ENCODE data around the gene NDUFB10. TPM values are rescaled to one million over a fixed set of nuclear protein-coding genes. Genes with fewer than 3 reads are reported as not detected.
"Not testable (repeated sequence)": the region's sequence is repeated elsewhere in the genome, so short reads cannot be mapped to it uniquely, and the experiment has no call there.

NDUFB10 gene
- total RNA-seq, 1 experiment from 2014 or later = 527 TPM

DNA sequence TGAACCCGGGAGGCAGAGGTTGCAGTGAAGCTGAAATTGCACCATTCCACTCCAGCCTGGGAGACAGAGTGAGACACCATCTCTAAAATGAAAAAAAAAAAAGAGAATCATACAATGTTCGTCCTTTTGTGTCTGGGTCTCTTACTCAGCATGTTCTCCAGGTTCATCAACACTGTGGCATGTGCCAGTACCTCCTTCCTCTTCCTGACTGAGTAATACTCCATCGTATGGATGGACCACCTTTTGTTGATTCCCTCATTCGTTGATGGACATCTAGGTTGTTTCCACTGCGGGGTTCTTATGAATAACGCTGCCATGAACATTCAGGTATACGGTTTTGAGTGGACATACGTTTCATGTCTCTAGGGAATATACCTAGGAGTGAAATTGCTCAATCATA, 37.0 kb upstream of the NDUFB10 start:
- no peak for DNase-seq (ENCODE audit: low read depth)
- in situ Hi-C loops (cut with HindIII; ENCODE audit: low pct_unique_long_range_greater_than_20kb, low sequenced_read_pairs) = no loop called here

DNA sequence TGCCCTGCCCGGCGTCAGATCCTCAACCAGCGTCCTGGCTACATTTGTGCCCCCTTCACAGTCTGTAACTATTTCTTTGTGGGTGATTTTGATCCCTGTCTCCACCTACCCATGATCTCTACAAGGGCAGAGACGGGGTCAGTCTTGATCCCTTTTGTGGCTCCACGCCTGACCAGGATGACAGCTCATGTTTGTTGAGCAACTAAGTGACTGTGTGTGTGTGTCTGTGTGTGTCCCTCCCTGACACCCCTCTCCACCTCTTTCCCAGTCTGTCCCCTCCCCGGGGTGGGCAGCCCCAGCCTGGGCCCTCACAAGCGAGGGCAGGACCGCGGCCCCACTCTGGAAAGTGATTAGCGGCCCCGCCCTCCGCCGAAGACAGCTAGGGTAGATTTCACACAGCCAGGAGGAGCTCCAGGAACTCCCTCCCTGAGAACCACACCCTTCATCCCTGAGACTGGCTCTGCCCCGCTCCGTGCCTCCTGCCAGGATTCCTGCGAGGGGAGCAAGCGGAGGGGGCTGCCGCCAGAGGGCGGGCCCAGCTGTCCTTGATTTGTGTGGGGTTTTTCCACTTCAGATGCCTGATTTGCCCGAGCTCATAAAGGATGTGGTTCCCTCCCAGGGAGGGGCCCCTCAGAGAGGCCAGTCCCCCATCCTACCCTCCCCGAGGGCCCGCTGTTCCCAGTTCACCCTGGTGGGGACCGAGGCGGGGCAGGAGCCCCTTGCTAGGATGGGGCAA, 35.9 kb upstream of the NDUFB10 start:
- in situ Hi-C loops (cut with HindIII; ENCODE audit: low pct_unique_long_range_greater_than_20kb, low sequenced_read_pairs) = no loop called here
- DNase-seq (ENCODE audit: low read depth) = peak; percentile 93

DNA sequence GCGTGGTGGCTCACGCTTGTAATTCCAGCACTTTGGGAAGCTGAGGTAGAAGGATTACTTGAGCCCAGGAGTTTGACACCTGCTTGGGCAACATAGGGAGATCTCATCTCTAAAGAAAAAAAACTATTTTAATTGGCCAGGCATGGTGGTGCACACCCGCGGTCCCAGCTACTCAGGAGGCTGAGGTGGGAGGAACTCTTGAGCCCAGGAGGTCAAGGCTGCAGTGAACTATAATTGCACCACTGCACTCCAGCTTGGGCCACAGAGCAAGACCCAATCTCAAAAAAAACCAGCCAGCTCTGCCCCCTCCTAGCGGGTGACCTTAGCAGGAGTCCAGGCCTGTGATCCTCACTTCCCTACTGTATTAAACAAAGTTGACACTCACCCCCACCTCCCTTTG, 35.2 kb upstream of the NDUFB10 start:
- no peak for DNase-seq (ENCODE audit: low read depth)
- in situ Hi-C loops (cut with HindIII; ENCODE audit: low pct_unique_long_range_greater_than_20kb, low sequenced_read_pairs) = no loop called here

DNA sequence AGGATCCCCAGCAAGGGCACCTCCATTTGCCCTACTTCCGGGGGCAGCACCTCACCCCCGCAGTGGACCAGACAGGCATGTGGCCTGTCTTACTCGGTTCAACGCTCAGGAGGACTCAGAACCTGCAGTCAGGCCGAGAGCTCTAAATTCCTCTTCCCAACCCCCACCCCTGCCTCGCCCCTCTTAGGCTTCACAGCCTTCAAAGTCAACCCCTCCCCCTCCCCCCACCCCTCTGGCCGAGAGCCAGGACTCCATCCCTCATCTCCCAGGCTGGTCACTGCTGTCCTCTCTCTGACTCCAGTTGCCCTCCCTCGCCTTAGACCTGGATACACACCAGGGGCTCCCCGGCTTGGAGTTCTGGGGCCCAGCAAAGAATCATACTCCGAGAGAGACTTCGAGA, 33.1 kb upstream of the NDUFB10 start:
- in situ Hi-C loops (cut with HindIII; ENCODE audit: low pct_unique_long_range_greater_than_20kb, low sequenced_read_pairs) = no loop called here

DNA sequence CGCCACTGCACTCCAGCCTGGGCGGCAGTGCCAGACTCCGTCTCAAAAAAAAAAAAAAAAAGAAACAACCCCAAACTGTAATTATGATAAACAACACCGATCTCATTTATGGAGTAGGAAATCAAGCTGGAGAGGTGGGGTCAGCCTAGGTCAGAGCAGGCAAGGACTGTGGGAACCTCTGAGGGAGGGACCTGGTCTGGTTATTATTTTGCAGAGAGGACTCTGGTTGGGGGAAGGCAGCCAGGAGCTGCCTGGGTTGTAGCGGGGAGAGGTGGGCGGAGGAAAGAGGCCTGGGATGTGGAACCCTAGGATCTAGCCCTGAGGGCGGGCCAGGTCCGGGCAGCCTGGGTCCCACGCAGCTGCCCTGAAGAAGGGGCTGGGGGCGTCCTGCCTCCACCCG, 30.2 kb upstream of the NDUFB10 start:
- in situ Hi-C loops (cut with HindIII; ENCODE audit: low pct_unique_long_range_greater_than_20kb, low sequenced_read_pairs) = no loop called here

More for the DNA sequence above, 33.1 kb upstream of the NDUFB10 start:
- DNase-seq (ENCODE audit: low read depth) = peak; percentile 68

DNA sequence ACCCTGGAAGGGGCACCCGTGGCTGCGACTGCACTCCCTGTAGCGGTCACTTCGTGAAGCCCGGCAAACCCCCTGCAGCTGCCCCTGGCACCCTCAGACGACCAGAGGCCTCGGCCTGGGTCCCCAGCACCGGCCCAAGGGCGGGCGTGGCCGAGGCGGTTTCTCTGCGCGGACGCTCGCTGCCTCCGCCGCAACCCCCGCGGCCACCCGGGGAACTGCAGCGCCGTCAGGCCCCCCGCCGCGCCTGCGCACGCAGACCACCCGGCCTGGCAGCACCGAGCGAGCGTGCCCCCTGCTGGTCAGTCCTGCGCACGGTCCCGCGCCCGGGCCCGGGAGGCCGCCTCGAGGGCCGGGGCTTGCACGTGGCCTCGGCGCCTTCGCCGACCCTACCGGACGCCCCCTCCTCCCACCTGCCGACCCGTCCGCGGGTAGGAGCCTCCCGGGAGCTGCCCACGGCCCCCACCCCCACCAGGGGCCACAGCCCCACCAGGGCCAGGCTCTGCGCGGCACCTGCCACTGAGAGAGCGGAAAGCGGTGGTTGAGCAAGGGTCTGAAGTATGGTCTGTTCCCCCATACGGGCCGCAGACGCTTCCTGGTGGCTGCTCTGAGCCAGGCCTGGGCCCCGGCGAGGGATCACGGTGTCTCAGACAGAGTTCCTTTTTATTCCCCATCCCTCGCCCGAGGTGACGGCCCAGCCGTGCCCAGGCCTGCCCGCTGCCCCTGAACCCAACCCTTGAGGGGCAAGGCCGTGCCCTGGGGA, 29.6 kb upstream of the NDUFB10 start:
- peak; percentile 83 for DNase-seq (ENCODE audit: low read depth)
- in situ Hi-C loops (cut with HindIII; ENCODE audit: low pct_unique_long_range_greater_than_20kb, low sequenced_read_pairs) = no loop called here

More for the DNA sequence above, 30.2 kb upstream of the NDUFB10 start:
- peak; percentile 74 for DNase-seq (ENCODE audit: low read depth)

DNA sequence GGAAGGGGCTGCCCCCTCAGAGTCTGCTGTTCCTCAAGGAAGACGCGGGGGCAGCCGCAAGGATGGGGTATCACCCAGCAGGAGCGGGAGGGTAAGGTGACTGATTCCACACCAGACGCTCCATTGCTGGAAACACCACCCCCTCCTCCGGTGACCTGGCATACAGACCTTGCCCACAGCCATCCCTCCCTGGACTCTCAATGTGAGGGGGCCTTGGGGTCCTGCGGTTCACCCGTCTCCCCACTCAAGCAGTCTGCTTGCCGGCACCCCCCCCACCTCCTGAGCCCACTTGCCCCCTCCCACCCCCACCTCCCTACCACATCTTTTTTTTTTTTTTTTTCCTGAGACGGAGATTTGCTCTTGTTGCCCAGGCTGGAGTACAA, 29.0 kb upstream of the NDUFB10 start:
- DNase-seq (ENCODE audit: low read depth) = no peak
- in situ Hi-C loops (cut with HindIII; ENCODE audit: low pct_unique_long_range_greater_than_20kb, low sequenced_read_pairs) = no loop called here

DNA sequence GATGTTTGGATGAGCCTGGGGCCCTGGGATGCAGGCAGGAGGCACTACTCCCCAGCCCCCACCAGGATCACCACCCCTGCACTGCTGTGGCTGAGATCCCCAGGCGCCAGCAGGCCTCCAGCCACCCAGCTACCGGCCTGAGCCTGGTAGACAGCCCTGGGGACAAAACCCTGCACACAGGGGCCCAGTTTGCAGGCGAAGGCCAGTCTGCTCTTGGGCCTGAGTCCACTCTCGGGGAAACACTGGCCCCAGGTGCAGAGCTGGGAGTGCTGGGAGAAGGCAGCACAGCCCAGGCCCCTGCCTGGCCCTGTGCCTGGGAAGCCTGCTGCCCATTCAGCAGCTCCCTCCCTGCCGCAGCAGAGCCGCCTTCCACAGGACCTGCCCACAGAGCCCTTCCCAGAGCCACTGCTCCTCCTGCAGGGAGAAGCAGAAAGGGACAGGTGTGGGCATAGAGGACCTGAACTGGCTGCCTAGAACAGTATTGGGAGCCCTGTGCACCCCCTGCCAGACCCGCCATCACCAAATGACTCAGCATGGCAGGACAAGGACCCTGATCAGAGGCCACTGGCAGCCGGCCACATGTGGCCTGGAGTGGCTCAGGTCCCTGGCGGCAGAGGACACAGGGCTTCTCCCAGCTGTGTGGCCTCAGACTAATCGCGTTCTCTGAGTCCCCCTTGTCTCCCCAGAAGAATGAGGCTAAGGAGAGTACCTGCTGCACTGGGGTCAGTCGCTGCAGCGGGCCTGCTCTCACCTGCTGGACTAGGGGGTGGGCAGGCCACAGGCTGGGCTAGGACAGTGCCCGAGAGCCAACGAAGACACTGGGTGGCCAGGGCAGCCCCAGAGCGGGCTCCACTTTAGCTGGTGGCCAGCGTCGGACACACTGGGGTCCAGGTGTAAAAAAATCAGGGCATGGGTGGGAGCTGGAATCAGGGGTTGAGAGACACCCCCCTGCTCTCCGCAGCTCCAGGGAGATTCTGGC, 27.0 kb upstream of the NDUFB10 start:
- in situ Hi-C loops (cut with HindIII; ENCODE audit: low pct_unique_long_range_greater_than_20kb, low sequenced_read_pairs) = no loop called here
- peak; percentile 71 for DNase-seq (ENCODE audit: low read depth)

DNA sequence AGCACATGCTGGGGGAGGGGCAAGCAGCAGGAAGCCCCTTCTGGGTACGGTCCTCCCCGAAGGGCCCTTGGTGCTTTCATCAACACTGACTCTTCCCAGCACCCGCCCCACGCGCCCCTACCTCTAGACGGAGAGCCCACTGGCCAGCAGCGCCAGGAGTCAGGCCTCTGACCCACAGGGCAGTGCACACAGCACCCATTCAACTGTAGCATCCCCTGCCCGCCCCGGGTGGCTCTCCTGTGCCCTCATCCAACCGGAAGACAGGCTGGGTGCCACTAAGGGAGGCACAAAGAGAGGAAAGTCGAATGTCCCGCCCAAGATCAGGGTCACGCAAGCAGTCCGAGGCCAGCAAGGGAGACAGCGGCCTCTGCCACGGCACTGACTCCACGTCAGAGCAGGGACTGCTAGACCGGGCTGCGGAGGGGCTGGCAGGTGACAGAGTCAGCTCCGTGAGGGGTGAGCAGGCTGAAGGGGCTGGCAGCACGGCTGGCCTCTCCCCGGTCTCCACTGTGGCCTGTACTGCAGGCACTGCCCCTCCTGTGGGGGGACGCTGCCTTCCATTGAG, 26.2 kb upstream of the NDUFB10 start:
- no peak for DNase-seq (ENCODE audit: low read depth)
- in situ Hi-C loops (cut with HindIII; ENCODE audit: low pct_unique_long_range_greater_than_20kb, low sequenced_read_pairs) = no loop called here

DNA sequence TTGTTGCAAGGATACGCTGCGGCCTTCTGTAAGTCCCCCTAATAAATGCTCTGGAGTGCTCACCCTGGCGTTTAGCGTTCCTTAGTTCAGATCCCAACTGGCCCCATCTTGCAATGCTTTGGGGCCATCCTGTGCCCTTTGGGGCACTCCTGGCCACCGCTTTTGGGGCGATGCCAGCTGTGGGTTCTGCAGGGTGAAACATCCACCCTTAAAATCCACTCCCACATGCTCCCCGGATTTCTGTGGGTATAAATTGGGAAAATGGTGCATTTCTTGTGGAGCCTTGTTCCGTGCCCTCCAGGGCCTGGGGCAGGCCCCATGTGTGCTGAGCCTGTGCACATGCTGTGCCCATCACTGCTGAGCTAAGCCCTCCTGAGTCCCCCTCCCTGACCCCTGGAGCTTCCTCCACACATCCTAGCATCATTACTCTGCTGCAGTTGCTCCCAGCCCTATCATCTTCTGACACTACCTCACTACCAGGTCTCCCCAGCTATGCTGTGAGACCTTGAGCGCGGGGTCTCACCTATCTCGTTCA, 22.3 kb upstream of the NDUFB10 start:
- no peak for DNase-seq (ENCODE audit: low read depth)
- in situ Hi-C loops (cut with HindIII; ENCODE audit: low pct_unique_long_range_greater_than_20kb, low sequenced_read_pairs) = no loop called here

DNA sequence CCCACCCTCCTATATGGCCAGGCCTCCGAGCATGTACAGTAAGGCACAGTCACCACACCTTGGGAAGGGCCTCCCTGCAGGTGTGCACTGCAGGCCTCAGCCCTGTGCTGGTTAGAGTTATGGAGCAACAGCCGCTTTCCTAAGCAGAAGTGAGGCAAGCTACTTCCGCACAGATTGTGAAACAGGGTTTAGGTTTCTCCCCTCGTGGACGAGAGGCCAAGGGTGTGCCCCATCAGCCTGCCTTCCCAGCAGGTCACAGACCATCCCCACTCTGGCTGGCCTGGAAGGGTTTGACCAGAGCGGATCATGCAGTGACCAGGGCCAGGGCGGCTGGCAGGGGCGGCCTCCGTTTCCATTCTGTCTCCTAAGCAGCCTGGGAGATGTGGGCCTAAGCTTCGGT, 21.0 kb upstream of the NDUFB10 start:
- DNase-seq (ENCODE audit: low read depth) = no peak
- in situ Hi-C loops (cut with HindIII; ENCODE audit: low pct_unique_long_range_greater_than_20kb, low sequenced_read_pairs) = no loop called here

DNA sequence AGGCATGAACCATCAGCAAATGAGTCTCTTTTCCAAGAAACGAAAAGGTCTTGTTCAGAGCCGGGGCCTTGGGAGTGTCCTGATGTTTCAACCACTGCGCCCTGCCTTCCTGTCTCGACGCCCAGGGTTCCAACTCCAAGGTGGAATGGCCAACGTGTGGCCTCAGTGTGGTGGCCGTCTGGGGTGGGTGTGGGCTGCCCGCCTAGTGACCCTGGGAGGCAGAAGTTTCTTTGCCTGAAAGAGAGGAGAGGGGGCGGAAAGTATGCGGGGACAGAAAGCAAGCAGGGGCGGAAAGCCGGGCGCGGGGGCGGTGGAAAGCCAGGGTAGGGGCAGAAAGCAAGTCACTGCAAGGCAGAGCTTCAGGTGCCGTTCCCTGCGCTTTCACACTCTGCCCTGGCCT, 20.4 kb upstream of the NDUFB10 start:
- in situ Hi-C loops (cut with HindIII; ENCODE audit: low pct_unique_long_range_greater_than_20kb, low sequenced_read_pairs) = no loop called here
- DNase-seq (ENCODE audit: low read depth) = no peak

DNA sequence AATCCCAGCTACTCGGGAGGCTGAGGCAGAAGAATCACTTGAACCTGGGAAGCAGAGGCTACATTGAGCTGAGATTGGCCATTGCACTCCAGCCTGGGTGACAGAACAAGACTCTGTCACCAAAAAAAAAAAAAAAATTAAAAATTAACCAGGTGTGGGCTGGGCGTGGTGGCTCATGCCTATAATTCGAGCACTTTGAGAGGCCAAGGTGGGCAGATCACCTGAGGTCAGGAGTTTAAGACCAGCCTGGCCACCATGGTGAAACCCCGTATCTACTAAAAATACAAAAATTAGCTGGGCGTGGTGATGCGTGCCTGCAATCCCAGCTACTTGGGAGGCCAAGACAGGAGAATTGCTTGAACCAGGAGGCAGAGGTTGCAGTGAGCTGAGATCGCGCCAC, 19.5 kb upstream of the NDUFB10 start:
- DNase-seq (ENCODE audit: low read depth); in situ Hi-C loops (cut with HindIII; ENCODE audit: low pct_unique_long_range_greater_than_20kb, low sequenced_read_pairs): not testable (repeated sequence)

DNA sequence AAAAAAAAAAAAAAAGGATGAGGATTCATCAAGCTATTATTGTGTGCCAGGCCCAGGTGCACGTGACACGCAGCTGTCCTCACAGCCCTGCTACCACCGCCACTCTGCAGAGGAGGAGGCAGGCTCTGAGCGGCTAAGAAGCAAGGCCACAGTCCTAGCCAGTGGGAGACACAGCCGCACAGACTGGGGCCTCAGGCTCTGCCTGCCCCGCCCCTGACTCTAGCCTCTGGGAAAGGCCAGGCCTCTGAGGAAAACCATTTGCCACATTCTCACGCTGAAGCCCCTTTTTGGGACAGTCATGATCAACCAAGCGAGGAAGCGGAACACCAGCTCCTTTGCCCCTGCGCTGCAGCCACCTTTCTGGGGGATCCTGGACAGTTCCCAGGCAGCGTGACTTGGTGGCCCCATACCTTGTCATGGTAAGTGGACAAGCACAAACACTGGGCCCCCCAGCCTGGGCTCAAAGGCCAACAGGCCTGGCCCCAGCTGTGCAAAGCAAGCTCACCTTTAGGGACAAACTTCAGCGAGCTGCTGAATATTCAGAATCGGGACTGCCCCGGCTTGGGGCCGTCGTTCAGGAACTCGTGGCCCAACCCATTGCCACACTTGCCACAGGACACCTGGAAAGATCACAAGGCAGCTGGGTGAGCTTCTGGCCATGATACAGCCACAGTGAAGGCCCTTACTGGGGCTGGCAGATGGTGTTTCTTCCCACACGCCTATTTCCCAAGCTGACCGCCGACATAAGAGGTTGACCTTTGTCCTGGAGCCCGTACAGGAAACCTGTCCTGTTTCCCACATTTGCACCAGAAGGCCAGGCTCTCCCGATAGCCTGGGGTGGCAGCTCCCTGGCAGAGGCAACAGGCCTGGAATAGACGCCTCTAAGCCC, 18.8 kb upstream of the NDUFB10 start:
- peak; percentile 98 for DNase-seq (ENCODE audit: low read depth)
- in situ Hi-C loops (cut with HindIII; ENCODE audit: low pct_unique_long_range_greater_than_20kb, low sequenced_read_pairs) = no loop called here

DNA sequence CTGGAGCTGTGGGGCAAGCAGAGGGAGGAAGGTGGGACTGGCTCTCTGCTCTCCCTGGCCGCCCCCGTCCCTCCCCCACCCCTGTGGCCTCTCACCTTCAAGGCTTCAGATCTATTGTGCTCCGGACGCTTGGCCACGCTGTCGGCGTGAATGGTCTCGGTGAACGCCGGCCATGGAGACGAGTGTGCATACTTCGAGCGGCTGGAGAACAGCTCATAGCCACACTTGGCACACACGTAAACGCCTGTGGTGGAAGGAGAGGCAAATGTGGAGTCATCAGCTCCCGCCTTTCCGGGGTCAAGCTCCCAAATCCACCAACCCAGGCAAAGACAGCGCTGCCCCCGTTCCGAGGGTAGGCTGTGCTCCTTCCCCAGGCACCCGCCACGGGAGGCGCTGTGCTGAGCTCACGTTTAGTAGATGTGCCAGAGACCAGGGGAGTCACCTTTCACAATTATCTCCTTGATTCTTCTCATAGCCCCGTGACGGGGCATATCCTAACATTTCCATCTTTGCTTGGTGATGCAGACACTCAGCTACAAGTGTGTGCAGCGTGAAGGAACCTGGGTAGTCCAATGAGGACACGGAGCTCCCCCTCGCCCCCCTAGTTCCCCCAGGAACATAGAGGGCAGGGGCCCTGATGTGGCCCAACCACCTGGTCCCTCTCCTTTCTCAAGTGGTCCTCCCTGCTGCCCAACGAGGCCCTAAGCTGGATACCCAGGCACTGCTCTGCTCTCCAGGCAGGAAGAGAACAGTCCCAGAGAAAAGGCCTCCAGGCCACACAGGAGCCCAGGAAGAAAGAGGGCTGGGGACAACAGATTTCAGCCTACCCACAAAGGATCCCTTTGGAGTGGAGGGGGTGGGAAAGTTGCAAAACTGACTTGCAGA, 17.9 kb upstream of the NDUFB10 start:
- in situ Hi-C loops (cut with HindIII; ENCODE audit: low pct_unique_long_range_greater_than_20kb, low sequenced_read_pairs) = no loop called here
- peak; percentile 97 for DNase-seq (ENCODE audit: low read depth)

DNA sequence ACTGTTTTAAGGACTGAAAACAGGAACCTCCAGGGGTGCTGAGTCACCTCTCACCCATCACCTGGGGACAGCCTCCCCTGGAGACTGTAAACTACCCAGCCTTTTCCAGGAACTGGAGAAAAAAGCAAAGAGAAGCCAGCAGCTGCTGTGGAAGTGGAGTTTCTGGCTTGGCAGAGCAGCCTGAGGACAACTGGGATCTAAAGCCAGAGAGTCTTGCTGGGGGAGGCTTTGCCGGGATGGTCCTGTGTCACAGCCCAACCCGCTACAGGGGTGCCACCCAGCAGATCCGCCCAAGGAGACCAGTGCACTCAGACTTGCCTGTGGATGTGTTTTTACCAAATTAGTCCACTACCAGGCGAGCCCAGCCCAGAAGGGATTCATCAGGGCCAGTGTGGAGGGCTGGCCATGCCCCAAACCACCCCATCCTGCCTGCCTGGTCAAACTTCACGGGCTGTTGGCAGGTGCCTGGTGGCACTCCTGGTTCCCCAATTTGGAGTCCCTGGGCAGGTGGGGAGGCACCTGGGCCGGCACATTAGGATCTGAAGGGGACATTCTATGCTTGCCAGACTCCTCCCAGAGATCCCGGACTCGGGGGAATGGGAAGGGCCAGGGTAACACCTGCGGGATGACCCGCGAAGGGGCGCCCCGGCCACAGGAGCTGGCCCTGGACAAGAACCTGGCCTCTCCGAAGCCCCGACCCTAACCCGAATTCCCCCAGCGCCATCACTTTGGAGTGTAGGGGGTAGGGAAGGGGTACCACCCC, 17.1 kb upstream of the NDUFB10 start:
- in situ Hi-C loops (cut with HindIII; ENCODE audit: low pct_unique_long_range_greater_than_20kb, low sequenced_read_pairs) = no loop called here
- DNase-seq (ENCODE audit: low read depth) = peak; percentile 59
